GM18907 (cell line): ENCODE results near the gene RFESD.
"Not testable (repeated sequence)": the region's sequence is repeated elsewhere in the genome, so short reads cannot be mapped to it uniquely, and the experiment has no call there.

Experiments
- ATAC-seq: cut with Tn5 transposase; IDR thresholded peaks from one replicate; pipeline ENCODE4 v1.9.1; 2021; ENCODE audit warnings: mild to moderate bottlenecking, moderate library complexity; ENCODE audit not compliant: unreplicated experiment

The RFESD gene

DNA sequence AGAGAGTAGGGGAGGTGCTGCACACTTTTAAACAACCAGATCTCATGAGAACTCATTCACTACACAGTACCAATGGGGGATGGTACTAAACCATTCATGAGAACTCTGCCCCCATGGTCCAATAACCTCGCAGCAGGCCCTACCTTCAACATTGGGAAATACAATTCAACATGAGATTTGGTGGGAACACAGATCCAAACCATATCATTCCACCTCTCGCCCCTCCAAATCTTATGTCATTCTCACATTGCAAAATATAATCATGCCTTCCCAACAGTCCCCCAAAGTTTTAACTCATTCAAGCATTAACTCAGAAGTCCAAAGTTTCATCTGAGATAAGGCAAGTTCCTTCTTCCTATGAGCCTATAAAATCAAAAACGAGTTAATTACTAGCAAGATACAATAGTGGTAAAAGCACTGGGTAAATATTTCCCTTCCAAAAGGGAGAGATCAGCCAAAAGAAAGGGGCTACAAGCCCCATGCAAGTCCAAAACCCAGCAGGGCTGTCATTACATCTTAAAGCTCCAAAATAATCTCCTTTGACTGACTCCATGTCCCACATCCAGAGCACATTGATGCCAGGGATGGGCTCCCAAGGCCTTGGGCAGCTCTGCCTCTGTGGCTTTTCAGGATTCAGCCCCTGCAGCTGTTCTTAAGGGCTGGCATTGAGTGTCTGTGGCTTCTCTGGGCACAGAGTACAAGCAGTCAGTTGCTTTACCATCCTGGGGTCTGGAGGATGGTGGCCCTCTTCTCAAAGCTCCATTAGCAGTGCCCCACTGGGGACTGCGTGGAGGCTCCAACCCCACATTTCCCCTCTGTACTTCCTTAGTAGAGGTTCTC is 18.4 kb upstream of the RFESD start:
- no peak for ATAC-seq

GRCh38 chr5:95628933-95629332 is 17.6 kb upstream of the RFESD start:
- ATAC-seq: no peak

- ATAC-seq: no peak
Observed at GRCh38 chr5:95630394-95630917, 16.1 kb upstream of the RFESD start.

DNA sequence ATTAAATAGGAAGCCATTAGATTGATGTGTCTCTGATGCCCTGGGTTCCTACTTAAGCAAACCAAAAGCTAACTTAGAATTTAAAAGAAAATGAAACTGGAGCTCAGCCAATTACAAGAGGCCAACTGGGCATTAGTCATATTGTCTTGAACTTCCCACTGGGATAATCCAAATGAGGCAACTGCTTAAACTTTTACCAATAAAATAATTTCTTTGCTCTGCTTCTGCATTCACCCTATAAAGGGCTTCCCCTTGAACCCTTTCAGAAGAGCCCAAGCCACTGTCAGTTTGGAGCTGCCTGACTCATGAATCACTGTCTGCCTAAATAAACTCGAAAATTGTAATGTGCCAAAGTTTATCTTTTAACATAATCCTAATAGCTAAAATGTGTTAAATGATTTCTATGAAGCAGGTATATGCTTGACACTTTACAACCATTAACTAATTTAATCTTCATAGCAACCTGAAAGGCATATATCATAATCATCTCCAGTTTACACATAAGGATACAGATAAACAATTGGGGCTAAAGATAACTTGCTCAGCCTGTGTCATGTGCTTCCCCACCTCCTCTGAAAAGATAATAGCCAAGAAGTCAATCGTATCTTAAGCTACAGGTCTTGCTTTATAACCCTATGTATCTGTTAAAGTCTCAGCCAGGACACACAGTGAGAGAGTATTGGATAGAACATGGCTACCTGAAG is 15.2 kb upstream of the RFESD start:
- peak; percentile 4 for ATAC-seq

- ATAC-seq: peak; percentile 95
Observed at GRCh38 chr5:95631991-95632675, 14.4 kb upstream of the RFESD start.

DNA sequence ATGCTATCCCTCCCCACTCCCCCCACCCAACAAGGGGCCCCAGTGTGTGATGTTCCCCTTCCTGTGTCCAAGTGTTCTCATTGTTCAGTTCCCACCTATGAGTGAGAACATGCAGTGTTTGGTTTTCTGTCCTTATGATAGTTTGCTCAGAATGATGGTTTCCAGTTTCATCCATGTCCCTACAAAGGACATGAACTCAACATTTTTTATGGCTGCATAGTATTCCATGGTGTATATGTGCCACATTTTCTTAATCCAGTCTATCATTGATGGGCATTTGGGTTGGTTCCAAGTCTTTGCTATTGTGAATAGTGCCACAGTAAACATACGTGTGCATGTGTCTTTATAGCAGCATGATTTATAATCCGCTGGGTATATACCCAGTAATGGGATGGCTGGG is 13.6 kb upstream of the RFESD start:
- not testable (repeated sequence) for ATAC-seq

GRCh38 chr5:95633671-95634070 is 12.9 kb upstream of the RFESD start:
- ATAC-seq: no peak

- no peak for ATAC-seq
Observed at GRCh38 chr5:95634081-95634480, 12.5 kb upstream of the RFESD start.

DNA sequence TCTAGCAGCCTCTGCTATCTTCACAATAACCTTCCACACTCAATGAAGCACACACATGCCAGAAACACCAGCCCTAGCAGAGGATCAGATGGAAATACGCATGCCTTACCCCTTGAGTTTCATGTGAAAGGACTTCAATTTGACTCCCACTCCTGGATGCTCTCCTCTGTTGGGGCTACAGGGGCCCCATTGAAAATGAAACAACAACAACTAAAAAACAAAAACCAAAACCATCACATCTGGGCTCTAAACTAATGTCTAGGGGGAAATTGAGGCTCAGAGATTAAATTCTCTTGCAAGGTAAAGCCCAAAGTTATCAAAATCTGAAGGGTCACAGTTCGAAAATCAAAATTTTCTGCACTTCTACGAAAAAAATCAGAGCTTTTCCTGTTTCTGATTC is 7.9 kb upstream of the RFESD start:
- ATAC-seq: no peak

- ATAC-seq: no peak
Observed at GRCh38 chr5:95641741-95642220, 4.8 kb upstream of the RFESD start.

DNA sequence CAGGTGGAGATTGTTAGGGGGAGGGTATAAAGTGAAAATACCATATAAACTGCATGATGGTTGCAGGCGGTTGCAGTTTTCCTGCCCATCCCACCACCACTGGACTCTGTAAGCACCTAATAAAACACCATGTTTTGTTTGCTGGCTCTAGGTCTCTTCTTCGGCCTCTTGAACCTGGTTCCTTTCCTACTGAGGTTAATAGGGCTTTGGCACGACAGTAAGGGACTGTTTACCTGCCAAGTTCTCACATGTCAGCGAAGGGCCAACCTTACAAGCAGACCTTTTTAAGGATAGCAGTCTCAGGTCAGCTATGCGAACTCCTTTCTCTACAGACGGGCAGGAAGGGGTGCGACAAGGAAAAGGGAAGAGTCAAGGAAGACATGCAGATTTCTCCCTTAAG is 3.4 kb upstream of the RFESD start:
- ATAC-seq: no peak

- ATAC-seq: peak; percentile 42
Observed at GRCh38 chr5:95644351-95645042, 2.1 kb upstream of the RFESD start.

DNA sequence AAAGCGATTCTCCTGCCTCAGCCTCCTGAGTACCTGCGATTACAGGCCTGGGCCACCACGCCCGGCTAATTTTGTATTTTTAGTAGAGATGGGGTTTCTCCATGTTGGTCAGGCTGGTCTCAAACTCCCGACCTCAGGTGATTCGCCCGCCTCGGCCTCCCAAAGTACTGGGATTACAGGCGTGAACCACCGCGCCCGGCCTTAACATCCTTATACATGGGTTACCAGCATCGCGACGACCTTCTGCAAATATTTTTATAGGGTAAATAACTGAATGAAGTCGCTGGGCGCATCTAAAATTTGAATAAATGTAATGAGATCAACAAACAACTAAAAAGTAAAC is 380 bp upstream of the RFESD start:
- not testable (repeated sequence) for ATAC-seq

DNA sequence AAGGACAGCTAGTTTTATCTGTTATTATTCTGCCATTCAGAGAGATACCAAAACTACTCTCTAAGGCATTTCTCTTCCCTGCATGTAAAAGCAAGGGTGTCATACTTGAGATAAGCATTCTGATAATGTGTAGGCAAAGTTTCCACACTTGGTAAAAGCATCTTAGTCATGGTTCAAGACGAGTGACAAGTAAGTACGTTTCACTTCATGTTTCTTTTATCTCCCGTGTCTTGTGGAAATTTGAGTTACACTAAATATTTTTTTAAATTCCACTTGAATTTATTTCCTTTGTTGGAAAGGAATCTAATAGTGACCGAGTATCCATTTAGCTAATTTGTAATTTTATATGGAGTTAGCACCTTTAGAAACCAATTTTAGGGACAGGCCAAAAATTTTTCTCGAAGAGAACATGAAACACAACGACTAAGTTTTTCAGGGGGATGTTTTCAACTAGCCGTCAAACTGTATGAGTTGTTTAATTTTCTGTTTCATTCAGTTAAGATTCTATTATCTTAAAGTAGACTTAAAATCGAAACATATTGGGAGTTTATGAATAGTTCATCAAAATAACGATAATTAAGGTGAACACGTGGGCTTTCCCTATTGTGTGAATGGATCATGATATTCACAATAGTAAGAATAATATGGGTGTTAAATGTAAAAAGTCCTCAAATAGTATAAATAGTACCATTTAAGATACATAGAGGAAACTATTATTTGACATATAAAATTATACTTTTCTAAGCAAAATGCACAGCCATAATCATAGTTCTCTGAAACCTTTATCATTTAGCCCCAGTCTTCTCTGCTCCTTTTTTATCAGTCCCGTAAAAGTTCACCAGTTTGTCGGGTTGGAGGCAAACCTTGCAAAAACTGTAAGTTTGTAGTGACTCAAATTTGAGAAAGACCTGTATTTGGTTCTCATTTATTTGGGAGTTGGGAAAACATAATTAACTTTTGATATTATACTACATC is 1.6 kb downstream of the RFESD start:
- ATAC-seq: no peak

- ATAC-seq: no peak
Observed at GRCh38 chr5:95649274-95649673, 2.7 kb downstream of the RFESD start.

DNA sequence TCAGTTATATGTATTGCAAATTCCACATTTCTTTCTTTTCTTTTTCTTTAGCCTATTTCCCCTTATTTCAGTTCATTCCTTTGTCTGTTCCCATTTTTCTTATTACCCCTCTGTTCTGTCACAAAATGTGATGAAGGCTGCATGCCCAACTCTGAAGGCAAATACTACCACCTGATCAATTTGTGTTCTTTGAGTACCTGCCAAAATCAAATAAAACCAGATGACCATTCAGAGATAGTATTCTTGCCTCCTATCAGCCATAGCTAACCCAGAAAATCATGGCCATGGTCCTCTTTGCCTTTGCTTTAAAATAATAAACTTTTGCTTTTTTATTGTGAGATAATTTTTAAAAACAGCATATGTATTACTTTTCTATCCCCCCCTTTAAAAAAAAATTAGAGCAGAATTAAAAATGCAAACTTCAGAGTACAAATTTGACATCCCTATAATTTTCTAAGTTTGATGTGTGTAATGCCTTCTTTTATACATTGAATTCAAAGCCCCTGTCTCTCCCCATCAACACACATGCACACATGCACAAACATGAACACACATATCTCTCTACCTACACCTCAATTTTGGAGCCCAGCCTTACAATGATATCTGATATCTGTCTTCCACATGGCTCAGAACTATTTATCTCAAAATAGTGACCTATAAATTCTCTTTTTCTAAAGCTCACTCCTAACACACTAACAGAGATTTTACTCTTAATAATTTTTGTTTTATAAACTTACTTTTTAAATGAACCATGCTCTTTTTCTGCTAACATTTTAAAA is 3.5 kb downstream of the RFESD start:
- ATAC-seq: no peak

GRCh38 chr5:95652849-95653248 is 6.3 kb downstream of the RFESD start:
- ATAC-seq: no peak

DNA sequence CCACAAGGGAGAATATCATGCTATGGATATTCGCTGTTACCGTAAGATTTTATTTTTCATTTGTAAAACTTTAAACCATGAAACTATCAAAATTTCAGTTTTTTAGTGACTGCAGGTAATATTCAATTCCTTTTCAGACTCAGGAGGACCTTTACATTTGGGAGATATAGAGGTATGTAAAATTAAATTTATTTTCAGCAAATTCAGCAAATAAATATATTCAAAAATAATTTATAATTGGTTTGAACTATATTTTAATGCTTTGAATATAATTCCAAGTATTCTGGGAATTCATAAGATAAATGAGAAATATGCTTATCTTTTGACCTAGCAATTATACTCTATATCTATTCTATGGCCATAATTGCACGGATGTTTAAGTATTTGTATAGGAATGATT is 7.6 kb downstream of the RFESD start:
- no peak for ATAC-seq

GRCh38 chr5:95655575-95655974 is 9.0 kb downstream of the RFESD start:
- ATAC-seq: no peak
